CD4-positive, alpha-beta memory T cell (primary cell): ENCODE measurements around the gene STXBP6. TPM values are rescaled to one million over a fixed set of nuclear protein-coding genes. Genes with fewer than 3 reads are reported as not detected.

Source experiments
- CTCF ChIA-PET: fragments of 350-600 bp; sonication (Branson Sonifier 250); formaldehyde crosslinking; loops from one replicate; lab custom pipeline; 2021; ENCODE audit warnings: inconsistent platforms; ENCODE audit not compliant: partially characterized antibody; lab: Charles Lee
- POLR2A ChIA-PET: fragments of 350-600 bp; sonication (Branson Sonifier 250); formaldehyde crosslinking; loops from one replicate; lab custom pipeline; 2021; ENCODE audit not compliant: partially characterized antibody; lab: Charles Lee
- DNase-seq, 5 donors: peaks; one replicate each; pipeline versions ENCODE4 v3.0.0 to v3.0.0-alpha.2; 2020 to 2022; ENCODE audit warnings: mixed read lengths in 1 of 5
- H3K27ac ChIP-seq: one replicate; pipeline ENCODE4 v1.7.0; 2013; ENCODE audit warnings: low read depth, low read length
- H3K27me3 ChIP-seq: 2 replicates; pipeline ENCODE4 v1.7.0; 2013; ENCODE audit warnings: mild to moderate bottlenecking, low read length, moderate library complexity; ENCODE audit not compliant: insufficient read depth
- H3K36me3 ChIP-seq: 2 replicates; pipeline ENCODE4 v1.7.0; 2013; ENCODE audit warnings: mild to moderate bottlenecking, low read length, moderate library complexity; ENCODE audit not compliant: insufficient read depth
- H3K4me1 ChIP-seq: 2 replicates; pipeline ENCODE4 v1.7.0; 2013; ENCODE audit warnings: mild to moderate bottlenecking, low read length, moderate library complexity; ENCODE audit not compliant: insufficient read depth
- H3K4me3 ChIP-seq, 2 donors: one replicate each; pipeline ENCODE4 v1.7.0; 2013; ENCODE audit warnings: low read length in 2 of 2, mild to moderate bottlenecking in 1 of 2
- H3K9me3 ChIP-seq, 2 donors: one replicate each; pipeline ENCODE4 v1.7.0; 2013; ENCODE audit warnings: low read length in 2 of 2, control low read depth in 1 of 2; ENCODE audit not compliant: control insufficient read depth in 1 of 2
- H3K27ac Mint-ChIP-seq, 7 donors: one replicate each; pipeline ENCODE4 v1.8.0; 2020 to 2021; ENCODE audit warnings: mixed read lengths in 7 of 7, mild to moderate bottlenecking in 6 of 7, inconsistent platforms in 3 of 7, moderate library complexity in 3 of 7
- H3K27me3 Mint-ChIP-seq, 2 donors: one replicate each; pipeline ENCODE4 v1.8.0; 2020 to 2021; ENCODE audit warnings: mixed read lengths in 2 of 2
- H3K36me3 Mint-ChIP-seq, 2 donors: one replicate each; pipeline ENCODE4 v1.8.0; 2020 to 2021; ENCODE audit warnings: mixed read lengths in 2 of 2, inconsistent platforms in 1 of 2, mild to moderate bottlenecking in 1 of 2
- H3K4me1 Mint-ChIP-seq, 4 donors: one replicate each; pipeline ENCODE4 v1.8.0; 2020 to 2021; ENCODE audit warnings: mixed read lengths in 4 of 4, mild to moderate bottlenecking in 1 of 4
- H3K4me3 Mint-ChIP-seq, 8 donors: one replicate each; pipeline ENCODE4 v1.8.0; 2020 to 2021; ENCODE audit warnings: mixed read lengths in 8 of 8, mild to moderate bottlenecking in 7 of 8, moderate library complexity in 6 of 8, inconsistent platforms in 3 of 8
- H3K9me3 Mint-ChIP-seq, 8 donors: one replicate each; pipeline ENCODE4 v1.8.0; 2020 to 2021; ENCODE audit warnings: mixed read lengths in 8 of 8, mild to moderate bottlenecking in 5 of 8, inconsistent platforms in 3 of 8, moderate library complexity in 1 of 8
- intact Hi-C: fragments of 100-400 bp; cut with micrococcal nuclease; formaldehyde crosslinking; loops from one replicate; pipeline ENCODE4 v1.15.1; 2023
- polyA plus RNA-seq, 2 donors: library from polyadenylated mRNA; unstranded; fragments of 300-500 nt; fragmentation: Illumina TruSeq; gene quantifications; one replicate each; pipeline ENCODE4 v1.2.3, GENCODE V29; 2021
- total RNA-seq, 2 experiments: library from RNA; stranded (reverse); gene quantifications; one replicate each; pipeline ENCODE4 v1.2.3, GENCODE V29; 2021

The STXBP6 gene
- total and polyA plus RNA-seq, 4 experiments from 2014 or later, result not detected

DNA sequence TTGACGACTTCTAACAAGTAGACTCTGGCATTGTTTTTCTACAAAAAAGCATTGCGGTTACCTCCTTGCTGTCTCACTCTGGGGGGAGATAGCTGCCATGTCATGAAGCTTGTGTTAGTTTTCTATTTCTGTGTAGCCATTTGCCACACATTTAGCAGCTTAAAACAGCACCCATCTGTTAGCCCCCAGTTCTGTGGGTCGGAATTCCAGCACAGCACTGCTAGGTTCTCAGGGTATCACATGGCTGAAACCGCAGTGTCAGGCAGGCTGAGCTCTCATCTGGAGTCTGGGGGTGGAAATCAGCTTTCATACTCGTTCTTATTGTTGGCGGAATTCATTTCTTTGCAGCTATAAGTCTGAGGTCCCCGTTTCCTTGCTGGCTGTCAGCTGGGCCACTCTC is 19.9 kb upstream of the STXBP6 start:
- Mint-ChIP-seq H3K27me3 (peaks cover 0 to 3% of the 10 kb centered on the region in 2 donors), H3K4me1 (no peaks in the 10 kb centered on the region), H3K4me3 (no peak overlapping the region), H3K27ac (no peak overlapping the region), H3K36me3 (no peaks in the 10 kb centered on the region), H3K9me3 (peaks cover 0 to 1% (median 0%) of the 10 kb centered on the region in 8 donors)
- no peak for DNase-seq
- Histone ChIP-seq H3K4me1 (no peaks in the 10 kb centered on the region), H3K27ac (no peak overlapping the region), H3K27me3 (no peaks in the 10 kb centered on the region), H3K36me3 (no peaks in the 10 kb centered on the region), H3K9me3 (no peaks in the 10 kb centered on the region), H3K4me3 (no peak overlapping the region)
- intact Hi-C loops, result no loop called here
- ChIA-PET POLR2A (no interaction called here), CTCF (no interaction called here)

DNA sequence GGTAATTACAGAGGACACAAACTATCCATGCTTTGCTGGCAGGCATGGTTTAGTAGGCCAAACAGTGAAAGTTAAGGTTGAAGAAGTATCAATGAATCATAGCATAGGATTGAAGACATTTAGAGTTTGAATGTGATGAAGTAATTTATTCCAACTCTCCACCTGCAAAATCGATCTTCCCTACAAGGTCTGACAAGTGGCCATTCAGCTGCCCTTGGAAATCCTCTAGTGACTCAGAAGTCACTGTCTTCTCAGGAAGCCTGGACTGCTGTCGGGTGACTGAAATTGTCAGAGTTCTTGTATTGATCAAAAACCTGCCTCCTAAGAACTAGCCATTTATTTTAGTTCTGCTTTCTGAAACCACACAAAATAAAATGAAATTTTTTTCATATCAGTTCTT is 17.7 kb upstream of the STXBP6 start:
- H3K9me3 Mint-ChIP-seq, result peaks cover 0 to 1% (median 0%) of the 10 kb centered on the region in 8 donors
- intact Hi-C loops, result no loop called here
- Histone ChIP-seq H3K9me3 (no peaks in the 10 kb centered on the region), H3K4me3 (no peak overlapping the region), H3K27ac (no peak overlapping the region), H3K27me3 (no peaks in the 10 kb centered on the region), H3K36me3 (no peaks in the 10 kb centered on the region), H3K4me1 (no peaks in the 10 kb centered on the region)
- ChIA-PET CTCF (no interaction called here), POLR2A (no interaction called here)
- DNase-seq, result no peak
- H3K27ac Mint-ChIP-seq, result no peak overlapping the region
- H3K36me3 Mint-ChIP-seq, result no peaks in the 10 kb centered on the region
- no peaks in the 10 kb centered on the region for H3K4me1 Mint-ChIP-seq
- peaks cover 0 to 2% of the 10 kb centered on the region in 2 donors for H3K27me3 Mint-ChIP-seq
- H3K4me3 Mint-ChIP-seq, result no peak overlapping the region

DNA sequence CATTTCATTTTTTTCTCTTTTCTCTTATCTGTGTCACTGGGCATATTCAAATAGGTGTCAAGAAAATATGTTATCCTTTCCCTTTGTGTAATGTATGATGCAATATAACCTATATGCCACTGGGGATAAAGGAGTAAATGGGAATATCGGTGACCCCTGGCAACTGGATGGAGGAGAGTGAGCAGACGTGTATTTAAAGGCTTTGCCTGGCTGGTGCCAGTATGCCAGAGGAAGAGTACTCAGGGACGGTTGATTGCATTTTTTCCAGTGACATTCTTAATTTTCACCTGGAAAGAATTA is 12.0 kb upstream of the STXBP6 start:
- Histone ChIP-seq H3K4me3 (no peak overlapping the region), H3K9me3 (no peaks in the 10 kb centered on the region), H3K36me3 (no peaks in the 10 kb centered on the region), H3K27ac (no peak overlapping the region), H3K4me1 (no peaks in the 10 kb centered on the region), H3K27me3 (no peaks in the 10 kb centered on the region)
- no peak overlapping the region for H3K27ac Mint-ChIP-seq
- intact Hi-C loops, result no loop called here
- H3K27me3 Mint-ChIP-seq, result peaks cover 1 to 8% of the 10 kb centered on the region in 2 donors
- CTCF ChIA-PET, result no interaction called here
- H3K4me1 Mint-ChIP-seq, result no peaks in the 10 kb centered on the region
- no peak overlapping the region for H3K4me3 Mint-ChIP-seq
- H3K36me3 Mint-ChIP-seq, result no peaks in the 10 kb centered on the region
- H3K9me3 Mint-ChIP-seq, result no peaks in the 10 kb centered on the region
- no peak for DNase-seq
- POLR2A ChIA-PET, result no interaction called here

DNA sequence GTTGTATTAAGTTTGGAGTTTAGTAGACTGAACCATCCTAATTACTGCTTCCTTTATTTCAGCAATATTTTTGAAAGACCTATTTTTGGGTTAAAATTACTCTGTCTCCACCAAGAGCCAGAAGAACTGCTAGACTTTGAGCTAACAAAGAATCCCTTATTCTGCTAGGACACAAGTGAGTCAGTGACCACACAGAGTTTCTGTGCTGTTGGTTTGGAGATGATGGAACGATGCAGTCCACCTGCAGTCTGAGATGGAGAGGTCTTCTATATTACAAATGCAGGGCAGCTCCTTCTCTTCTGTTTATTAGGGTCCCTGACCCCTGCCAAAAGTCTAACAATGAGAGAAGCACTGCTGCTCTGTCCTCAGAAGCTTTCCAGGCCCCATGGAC is 6.7 kb upstream of the STXBP6 start:
- no peak for DNase-seq
- H3K9me3 ChIP-seq, result no peaks in the 10 kb centered on the region
- CTCF ChIA-PET, result interaction anchor here (1.2 kb wide), 1 partner anchor 9 kb away, joined by 4 read pairs; no protein-coding TSS in a partner anchor
- POLR2A ChIA-PET, result no interaction called here
- Mint-ChIP-seq H3K27ac (no peak overlapping the region), H3K4me3 (no peak overlapping the region), H3K36me3 (no peaks in the 10 kb centered on the region), H3K4me1 (no peaks in the 10 kb centered on the region), H3K27me3 (peaks cover 20 to 24% of the 10 kb centered on the region in 2 donors), H3K9me3 (no peaks in the 10 kb centered on the region)
- H3K27me3 ChIP-seq, result peaks cover 7% of the 10 kb centered on the region
- intact Hi-C loops, result no loop called here
- H3K36me3 ChIP-seq, result no peaks in the 10 kb centered on the region
- H3K4me3 ChIP-seq, result no peak overlapping the region
- H3K4me1 ChIP-seq, result no peaks in the 10 kb centered on the region
- H3K27ac ChIP-seq, result no peak overlapping the region

DNA sequence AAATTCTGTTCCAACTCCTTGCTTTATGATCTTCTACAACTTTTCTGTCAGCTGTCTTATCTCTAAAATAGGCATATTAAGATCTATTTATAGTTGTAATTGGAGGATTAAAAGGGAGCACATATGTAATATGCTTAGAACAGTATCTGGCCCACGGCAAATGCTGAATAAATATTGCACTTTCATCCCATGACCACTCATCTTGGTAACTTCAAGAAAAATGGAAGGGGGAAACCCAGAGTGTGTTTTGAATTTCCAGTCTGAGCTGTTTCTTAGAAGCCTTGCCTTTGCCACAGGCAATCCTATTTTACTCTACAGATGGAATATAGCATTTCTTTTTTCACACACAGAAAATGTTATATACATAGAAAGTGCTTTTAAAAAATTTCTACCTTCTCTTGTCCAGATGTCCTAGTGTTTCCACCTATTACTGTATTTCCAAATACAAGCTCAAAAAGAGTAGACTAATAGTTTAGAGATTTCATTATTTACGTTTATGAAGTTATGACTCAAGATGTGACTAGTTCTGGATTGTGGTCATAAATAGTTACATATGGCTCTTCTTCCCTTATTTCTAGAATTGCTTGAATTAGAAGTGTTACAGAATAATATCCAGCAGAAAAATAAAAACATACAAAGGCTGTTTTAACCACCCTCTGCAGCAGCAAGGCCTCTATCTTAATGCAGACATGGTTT is 6.2 kb upstream of the STXBP6 start:
- Mint-ChIP-seq H3K27ac (no peak overlapping the region), H3K4me3 (no peak overlapping the region), H3K36me3 (no peaks in the 10 kb centered on the region), H3K9me3 (peaks cover 0 to 3% (median 0%) of the 10 kb centered on the region in 8 donors), H3K27me3 (peaks cover 24 to 28% of the 10 kb centered on the region in 2 donors), H3K4me1 (no peaks in the 10 kb centered on the region)
- no peak overlapping the region for H3K27ac ChIP-seq
- intact Hi-C loops, result no loop called here
- H3K4me1 ChIP-seq, result no peaks in the 10 kb centered on the region
- POLR2A ChIA-PET, result no interaction called here
- H3K4me3 ChIP-seq, result no peak overlapping the region
- no peaks in the 10 kb centered on the region for H3K9me3 ChIP-seq
- no peaks in the 10 kb centered on the region for H3K36me3 ChIP-seq
- H3K27me3 ChIP-seq, result peaks cover 11% of the 10 kb centered on the region
- no peak for DNase-seq
- CTCF ChIA-PET, result interaction anchor here (1.2 kb wide), 1 partner anchor 9 kb away, joined by 4 read pairs; no protein-coding TSS in a partner anchor

DNA sequence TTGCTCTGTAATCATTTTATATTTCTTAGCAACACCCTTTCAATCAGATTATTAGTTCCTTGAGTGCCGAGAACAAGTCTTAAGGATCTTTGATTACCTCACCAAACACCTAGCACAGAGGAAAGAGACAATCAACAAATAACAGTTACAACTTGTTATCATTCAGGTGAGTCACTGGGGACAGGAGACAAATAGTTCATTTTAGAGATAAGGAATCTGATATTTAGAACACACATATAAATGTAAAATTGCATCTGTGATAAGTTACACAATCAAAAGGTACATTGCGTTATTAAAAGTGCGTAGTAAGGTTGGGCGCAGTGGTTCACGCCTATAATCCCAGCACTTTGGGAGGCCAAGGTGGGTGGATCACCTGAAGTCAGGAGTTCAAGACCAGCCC is 5.1 kb upstream of the STXBP6 start:
- CTCF ChIA-PET, result no interaction called here
- H3K27ac Mint-ChIP-seq, result no peak overlapping the region
- Histone ChIP-seq H3K9me3 (no peaks in the 10 kb centered on the region), H3K36me3 (no peaks in the 10 kb centered on the region), H3K4me3 (no peak overlapping the region), H3K27me3 (peaks cover 11% of the 10 kb centered on the region), H3K4me1 (no peaks in the 10 kb centered on the region), H3K27ac (no peak overlapping the region)
- H3K9me3 Mint-ChIP-seq, result peaks cover 0 to 3% (median 0%) of the 10 kb centered on the region in 8 donors
- H3K4me1 Mint-ChIP-seq, result peaks cover 3 to 6% (median 5%) of the 10 kb centered on the region in 4 donors
- no peak overlapping the region for H3K4me3 Mint-ChIP-seq
- peaks cover 31 to 36% of the 10 kb centered on the region in 2 donors for H3K27me3 Mint-ChIP-seq
- no peaks in the 10 kb centered on the region for H3K36me3 Mint-ChIP-seq
- no peak for DNase-seq
- POLR2A ChIA-PET, result no interaction called here
- intact Hi-C loops, result no loop called here

DNA sequence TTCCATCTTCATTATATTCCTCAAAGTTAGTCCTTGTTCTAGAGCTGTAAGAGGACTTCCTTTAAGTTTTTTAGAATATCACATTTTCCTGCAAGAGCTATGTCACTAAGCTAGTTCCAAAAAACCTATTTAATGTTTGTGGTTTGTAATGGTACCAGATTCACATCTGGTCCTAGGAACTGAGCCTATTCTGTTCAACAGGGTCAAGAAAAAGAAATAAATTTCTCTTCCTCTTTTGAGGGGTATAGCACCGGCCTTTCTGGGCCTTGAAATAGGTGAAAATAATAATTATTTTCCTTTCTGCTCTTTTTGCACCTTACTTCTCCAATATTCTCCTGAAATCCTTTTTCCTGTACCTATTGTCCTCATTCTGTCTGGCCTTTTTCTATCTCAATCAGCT is 3.6 kb upstream of the STXBP6 start:
- peaks cover 0 to 3% (median 0%) of the 10 kb centered on the region in 8 donors for H3K9me3 Mint-ChIP-seq
- POLR2A ChIA-PET, result no interaction called here

More for the DNA sequence above, 3.6 kb upstream of the STXBP6 start:
- Mint-ChIP-seq H3K27me3 (peaks cover 36 to 40% of the 10 kb centered on the region in 2 donors), H3K4me1 (peaks cover 6 to 11% (median 8%) of the 10 kb centered on the region in 4 donors), H3K4me3 (no peak overlapping the region), H3K27ac (no peak overlapping the region), H3K36me3 (no peaks in the 10 kb centered on the region)
- no peak overlapping the region for H3K27ac ChIP-seq
- peaks cover 11% of the 10 kb centered on the region for H3K27me3 ChIP-seq
- intact Hi-C loops, result no loop called here
- no peak for DNase-seq
- CTCF ChIA-PET, result no interaction called here
- H3K4me1 ChIP-seq, result no peaks in the 10 kb centered on the region
- H3K36me3 ChIP-seq, result no peaks in the 10 kb centered on the region
- no peaks in the 10 kb centered on the region for H3K9me3 ChIP-seq
- H3K4me3 ChIP-seq, result no peak overlapping the region
